ENCODE data around the gene RNU4-1.

The RNU4-1 gene

DNA sequence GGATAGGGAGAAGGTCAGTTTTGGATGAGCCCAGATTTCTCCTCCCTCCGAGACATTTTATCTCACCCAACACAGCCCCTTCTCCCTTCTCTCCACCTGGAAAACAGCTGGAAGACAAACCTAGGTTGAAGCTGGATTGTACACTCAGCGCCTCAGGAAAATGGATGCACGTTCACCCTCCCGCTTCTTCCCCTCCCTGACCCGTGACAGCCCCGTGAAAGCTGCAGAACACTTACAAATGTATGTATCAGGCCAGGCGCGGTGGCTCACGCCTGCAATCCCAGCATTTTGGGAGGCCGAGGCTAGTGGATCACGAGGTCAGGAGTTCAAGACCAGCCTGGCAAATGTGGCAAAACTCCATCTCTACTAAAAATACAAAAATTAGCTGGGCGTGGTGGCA lies 5.5 kb downstream of the RNU4-1 start:
- DNase-seq: no peak

DNA sequence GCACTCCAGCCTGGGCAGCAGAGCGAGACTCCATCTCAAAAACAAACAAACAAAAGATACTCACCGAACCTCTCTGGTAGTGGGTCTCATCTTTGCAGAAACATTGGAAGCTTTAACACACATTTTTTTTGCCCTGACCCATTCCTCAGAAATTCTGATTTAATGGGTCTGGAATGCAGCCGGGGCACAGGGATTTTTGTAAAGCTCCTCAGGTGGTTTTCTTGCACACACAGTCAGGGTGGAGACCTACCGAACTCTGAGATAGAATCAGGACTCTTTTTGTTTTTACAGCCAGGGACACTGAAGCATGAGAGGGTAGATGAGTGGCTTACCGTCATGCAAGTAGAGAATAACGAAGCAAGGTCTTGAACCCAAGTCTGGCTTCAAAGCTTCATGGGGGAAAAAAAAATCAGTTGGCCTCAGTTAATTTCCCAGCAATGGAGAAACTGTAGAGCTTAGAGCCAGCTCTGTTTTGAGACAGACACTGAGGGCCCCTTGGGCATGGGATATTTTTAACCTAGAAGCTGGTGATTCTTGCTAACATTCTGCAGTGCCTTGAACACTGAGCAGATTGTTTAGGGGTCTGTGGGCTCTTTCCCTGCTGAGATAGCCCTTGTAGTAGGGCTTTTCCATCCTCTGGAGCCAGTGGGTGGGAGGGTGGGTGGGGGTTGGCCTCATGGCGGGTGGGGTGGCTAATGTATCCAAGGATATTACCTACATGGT lies 6.1 kb downstream of the RNU4-1 start:
- no peak for DNase-seq

DNA sequence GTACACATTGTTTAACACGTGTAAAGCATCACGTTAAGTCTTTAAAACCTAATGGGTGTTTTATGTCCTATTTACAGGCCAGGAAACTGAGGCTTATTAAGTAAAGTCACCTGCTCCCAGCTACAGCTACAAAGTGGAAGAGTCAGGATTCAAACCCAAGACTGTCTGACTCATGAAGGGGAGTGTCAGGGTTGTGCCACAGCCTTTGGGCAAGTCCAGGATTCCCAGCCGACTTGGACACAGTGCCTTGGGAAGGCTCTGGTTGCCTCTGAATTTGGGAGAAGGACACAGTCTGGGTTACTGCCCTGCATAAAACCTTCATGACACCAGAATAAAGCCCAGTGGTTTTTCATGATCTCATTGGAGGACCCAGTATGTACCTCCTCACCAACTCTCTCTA lies 8.7 kb downstream of the RNU4-1 start:
- no peak for DNase-seq

DNA sequence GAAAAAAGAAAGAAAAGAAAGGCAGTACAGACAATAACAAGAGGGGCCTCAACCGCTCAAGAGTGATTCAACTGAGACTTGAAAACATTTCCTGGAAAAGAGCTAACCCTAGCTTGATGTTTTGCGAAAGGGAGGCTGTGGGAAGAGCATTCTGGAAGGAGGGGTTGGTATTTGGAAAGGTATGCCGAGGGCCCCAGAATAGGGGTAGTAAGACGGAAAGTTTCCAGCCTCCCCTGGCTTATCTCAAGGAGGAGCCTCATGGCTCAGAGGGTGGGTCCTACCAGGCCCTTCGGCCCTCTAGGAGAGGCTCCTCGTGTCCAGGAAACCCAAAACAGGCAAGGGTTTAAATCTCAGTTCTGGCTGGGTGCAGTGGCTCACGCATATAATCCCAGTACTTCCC lies 9.7 kb downstream of the RNU4-1 start:
- no peak for DNase-seq

DNA sequence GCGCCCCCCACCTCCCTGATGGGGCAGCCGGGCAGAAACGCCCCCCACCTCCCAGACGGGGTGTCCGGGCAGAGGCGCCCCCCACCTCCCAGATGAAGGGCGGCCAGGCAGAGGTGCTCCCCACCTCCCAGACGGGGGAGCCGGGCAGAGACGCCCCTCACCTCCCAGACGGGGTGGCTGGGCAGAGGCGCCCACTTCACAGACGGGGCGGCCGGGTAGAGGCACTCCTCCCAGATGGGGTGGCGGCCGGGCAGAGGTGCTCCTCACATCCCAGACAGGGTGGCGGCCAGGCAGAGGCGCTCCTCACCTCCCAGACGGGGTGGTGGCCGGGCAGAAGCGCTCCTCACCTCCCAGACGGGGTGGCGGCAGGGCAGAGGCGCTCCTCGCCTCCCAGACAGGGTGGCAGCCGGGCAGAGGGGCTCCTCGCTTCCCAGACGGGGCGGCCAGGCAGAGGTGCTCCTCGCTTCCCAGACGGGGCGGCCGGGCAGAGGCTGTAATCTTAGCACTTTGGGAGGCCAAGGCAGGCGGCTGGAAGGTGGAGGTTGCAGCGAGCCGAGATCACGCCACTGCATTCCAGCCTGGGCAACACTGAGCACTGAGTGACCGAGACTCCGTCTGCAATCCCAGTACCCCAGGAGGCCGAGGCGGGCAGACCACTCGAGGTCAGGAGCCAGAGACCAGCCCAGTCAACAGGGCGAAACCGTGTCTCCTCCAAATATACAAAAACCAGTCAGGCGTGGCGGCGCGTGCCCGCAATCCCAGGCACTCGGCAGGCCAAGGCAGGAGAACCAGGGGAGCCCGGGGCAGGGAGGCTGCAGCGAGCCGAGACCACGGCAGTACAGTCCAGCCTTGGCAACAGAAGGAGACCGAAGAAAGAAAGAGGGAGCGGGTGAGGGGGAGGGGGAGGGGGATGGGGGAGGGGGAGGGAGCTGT lies 14.6 kb downstream of the RNU4-1 start:
- no peak for DNase-seq

DNA sequence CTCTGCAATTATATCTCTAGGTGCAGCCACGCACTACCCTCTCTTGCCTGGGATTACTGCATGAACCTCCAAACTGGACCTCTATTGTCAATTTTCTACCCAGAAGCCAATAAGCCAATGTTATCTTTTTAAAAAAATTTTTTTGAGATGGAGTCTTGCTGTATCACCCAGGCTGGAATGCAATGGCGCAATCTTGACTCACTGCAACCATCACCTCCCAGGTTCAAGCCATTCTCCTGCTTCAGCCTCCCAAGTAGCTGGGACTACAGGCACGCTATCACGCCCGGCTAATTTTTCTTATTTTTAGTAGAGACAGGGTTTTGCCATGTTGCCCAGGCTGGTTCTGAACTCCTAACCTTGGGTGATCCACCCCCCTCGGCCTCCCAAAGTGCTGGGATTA lies 16.3 kb downstream of the RNU4-1 start:
- DNase-seq: no peak

DNA sequence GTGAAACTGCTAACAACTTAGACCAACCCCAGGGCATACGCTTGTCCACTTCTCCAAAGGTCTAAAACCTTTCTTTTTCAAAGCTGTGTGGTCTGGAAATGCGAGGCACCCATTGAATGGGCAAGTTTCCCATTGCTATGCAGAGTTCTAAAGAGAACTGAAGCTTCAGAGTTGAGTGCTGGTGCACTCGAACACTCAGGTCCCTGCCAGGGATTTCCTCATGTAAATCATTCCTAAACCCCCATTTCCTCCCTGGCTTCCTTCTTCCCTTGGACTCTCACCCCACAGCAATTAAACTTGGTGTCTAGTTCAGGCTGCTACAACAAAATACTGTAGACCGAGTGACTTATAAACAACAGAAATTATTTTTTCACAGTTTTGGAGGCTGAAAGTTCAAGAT lies 25.3 kb downstream of the RNU4-1 start:
- no peak for DNase-seq

DNA sequence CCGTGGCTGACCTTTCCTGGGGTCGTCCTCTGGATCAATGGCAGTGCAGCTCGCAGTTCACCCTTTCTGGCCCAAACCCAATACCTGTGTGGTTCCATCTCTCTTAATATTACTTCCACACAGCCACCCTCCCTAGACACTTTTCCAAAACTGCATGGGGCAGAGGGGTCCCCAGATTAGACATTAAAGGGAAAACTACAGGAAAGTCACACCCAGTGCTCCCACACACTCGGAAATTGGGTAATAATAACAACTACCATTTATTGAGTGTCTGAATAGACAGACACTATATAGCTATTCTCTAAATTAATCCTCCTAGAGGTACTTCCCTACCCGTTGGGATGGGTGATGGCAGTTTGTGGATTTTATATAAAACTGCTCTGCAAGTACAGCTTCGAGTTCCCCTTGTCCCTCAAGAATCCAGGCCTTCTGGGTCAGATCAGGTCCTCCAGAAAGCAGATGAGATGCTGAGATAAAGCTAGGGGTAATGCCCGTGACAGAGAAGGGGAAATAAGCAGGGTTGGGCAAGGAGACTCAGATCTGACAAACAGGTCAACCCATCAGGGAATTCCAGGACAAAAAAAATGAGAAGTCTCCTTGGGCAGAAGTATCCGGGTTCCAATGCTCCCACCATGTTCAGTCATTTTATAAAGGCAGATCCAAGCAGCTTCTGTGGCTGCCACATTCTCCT lies 26.7 kb downstream of the RNU4-1 start:
- DNase-seq: no peak

DNA sequence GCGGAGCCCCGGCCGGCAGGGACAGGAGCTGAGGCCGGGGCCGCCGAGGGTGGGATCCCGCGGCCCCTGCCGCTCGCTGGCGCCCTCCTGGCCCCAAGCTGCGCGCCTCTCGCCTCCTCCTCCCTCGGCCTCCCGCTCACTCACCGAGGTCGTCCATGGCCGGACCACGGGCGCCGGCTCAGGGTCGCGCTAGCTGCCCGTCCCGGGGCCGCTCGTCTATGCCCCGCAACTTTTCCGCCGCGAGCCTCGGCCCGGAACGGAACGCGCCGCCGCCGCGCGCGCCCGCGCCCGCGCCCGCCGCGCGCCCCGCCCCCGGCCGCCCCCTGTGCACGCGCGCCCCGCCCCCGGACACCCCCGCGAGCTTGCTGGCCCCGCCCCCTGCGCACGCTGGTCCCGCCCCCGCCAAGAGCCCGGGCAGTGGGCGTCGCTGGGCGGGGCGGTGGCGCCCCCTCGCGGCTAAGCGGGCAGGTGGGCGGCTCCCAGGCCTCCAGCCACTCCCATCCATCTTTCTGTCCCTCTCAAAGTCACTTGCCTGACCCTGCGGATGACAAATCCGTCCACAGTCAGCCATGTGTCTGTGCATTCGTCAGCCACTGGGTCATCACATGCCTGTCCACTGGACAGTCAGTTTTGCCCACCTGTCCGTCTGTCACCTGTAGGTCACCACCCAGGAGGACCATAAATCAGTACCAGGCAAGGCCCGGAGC lies 27.4 kb downstream of the RNU4-1 start, which contains the start of gene PXN:
Gene PXN, minus strand, starts transcription at position 258 of the 707 bp plus-strand sequence. Its CDS starts 101 bp downstream, at position 157.
- DNase-seq: peak; percentile 88

DNA sequence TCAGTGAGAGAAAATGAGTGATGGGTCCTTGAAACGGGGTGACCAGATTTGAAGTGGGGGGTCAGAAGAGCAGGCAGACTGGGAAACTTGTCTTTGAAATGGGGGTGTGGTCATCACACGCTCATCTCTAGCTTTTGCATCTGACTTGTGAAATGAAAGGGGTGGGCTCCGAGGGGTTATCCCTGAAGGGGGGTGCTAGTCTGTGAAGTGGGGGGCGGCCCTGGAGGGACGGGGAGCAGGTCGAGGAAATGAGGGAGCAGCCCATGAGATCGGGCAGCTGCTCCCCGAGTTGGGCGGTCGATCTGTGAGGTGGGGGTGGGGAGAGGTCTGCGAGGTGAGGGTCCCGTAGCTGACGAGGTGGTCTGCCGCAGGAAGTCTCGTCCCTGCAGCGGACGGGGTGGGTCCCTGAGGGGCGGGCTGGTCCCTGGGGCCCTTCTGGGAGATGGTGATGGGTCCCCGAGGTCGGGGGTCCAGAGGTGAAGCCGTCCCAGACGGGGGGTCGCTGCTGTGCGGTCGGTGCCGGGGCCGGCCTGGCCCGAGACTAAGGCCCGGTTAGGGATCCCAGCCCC lies 28.0 kb downstream of the RNU4-1 start:
- no peak for DNase-seq

DNA sequence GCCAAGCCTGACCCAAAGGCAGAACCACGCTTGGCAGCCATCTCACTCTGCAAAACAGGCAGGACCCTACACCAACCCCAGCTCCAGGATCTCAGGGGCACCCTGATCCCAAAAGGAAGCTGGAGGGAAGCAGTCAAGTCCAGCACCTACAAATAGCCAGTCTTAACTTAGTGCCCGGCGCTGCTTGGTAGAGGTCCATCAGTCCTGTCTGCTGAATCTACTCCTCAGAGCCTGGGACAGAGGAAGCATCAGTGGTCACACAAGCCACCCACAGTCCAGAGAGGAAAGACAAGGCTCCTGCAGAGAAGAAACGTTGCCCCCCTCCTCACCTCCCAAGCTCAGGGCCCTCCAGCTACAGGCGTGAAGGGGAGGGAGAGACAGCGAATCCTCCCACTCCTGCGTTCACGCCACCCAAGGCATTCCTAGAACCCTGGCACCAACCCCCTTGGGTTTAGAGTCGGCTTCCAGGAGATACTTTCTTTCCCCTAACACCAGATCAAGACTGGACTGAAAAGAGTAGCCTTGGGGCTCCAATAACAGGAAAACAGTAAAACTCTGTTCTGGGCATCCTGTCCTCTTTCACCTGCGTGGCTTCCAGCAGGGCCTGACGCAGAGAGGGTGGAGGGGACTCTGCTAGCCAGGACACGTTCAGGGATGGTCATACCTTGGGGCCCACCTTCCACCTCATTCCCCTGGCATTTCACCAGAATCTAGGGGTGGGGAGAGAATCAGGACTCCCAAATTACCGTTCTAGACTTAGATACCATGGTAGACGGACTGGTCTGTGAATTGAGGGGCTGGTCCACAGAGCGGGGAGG lies 28.7 kb downstream of the RNU4-1 start:
- no peak for DNase-seq

DNA sequence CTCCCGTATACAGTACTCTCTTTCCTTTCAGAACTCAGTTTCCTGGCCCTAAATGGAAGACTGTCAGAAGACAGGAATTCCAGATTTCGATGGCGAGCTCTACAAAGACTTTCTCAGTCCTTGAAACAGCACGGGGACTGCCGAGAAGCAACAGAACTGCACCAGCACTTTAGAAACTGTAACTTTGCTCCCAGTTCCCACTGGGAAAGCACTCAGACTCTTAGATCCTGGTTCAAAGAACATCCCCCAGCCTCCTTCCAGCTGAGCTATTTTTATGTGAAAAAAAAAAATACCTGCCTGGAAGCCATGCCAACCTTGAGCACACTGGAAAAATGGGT lies 29.3 kb downstream of the RNU4-1 start:
- no peak for DNase-seq

DNA sequence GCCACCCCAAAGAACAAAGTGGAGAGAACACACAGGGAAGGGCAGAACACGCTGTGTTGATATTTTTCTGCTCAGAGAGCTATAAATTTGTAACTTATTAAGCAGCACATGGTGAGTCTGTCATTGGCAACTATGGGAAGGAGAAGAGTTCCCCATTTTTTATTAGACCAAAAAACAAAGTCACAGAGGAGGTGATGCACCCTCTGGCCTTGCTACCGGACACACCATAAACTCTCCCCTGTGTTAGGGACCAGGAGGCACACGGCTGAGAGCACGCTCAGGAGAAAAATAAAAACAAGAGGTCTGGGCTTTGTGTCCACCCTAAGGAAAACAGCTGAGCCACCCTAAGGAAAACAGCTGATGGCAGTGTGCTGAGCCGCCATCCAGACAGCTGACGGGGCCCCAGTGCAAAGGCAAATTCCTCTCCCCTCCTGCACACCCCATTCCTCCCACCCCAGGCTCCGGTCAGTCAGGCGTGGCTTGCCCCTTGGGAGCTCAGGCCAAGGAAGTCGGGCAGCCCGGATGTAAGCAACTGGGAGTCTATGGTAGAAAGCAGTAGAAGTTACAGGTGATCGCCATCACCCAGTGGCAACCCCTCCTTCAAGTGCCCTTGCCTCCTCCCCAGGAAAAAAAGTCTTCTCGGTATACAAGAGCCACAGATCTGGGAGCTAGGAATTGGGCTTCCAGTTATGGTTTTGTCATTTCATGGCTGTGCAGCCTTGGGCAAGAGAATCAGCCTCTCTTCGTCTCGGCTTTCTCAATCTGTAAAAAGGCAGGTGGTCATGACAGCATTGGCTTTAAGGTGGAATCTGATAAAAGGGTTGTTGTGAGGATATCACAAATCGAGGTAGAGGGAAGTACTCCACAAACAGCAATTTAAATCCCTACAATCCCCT lies 29.9 kb downstream of the RNU4-1 start:
- no peak for DNase-seq

DNA sequence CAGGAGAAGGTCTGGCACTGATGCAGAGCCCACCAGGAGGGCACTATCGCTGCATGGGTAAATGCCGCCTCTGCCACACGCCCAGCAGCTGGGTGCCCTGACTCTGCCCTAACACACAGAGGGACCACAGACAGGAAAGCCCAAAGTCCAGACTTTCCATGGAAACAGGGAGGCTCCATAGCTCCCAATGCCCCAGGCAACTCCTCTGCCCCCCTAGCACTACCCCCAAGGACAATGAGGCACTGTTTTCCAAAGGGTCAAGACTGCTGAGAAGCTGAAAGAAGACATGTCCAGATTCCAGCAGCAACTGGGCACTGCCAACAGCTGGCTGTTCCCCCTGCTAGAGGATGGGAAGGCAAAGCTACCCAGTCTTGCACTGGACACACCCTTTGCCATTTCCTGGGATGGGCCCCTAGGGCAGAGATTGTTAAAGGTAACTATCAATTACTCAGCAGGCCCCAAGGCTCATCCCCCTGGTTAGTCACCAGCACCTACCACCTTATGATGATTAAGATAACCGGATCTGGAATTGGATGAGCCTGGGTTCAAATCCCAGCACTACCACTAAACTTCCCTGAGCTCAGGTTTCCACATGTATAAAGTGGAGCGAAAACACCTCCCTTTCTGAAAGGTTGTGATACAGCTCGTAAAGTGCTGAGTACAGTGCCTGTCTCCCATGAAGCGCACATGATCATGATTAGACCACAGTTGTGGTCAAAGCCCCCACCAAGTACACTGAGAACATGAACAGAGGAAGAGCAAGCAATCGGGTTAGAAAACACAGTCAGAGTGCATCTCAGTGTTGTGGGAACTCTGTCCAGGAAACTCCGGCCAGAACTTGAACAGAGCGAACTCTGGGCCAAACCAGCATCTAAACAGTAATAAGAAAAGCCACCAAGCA lies 30.8 kb downstream of the RNU4-1 start:
- no peak for DNase-seq

DNA sequence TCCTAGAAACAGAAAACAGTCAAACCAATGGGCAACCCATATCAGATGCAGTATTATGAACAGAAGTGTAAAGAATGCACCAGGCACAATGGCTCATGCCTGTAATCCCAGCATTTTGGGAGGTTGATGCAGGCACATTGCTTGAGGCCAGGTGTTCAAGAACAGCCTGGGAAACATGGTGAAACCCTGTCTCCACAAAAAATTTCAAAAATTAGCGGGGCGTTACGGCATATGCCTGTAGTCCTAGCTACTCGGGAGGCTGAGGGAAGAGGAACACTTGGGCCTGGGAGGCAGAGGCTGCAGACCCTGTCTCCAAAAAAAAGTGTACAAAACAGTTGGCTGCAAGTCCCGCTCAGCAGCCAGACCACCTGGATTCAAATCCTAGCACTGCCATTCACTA lies 32.4 kb downstream of the RNU4-1 start:
- no peak for DNase-seq

DNA sequence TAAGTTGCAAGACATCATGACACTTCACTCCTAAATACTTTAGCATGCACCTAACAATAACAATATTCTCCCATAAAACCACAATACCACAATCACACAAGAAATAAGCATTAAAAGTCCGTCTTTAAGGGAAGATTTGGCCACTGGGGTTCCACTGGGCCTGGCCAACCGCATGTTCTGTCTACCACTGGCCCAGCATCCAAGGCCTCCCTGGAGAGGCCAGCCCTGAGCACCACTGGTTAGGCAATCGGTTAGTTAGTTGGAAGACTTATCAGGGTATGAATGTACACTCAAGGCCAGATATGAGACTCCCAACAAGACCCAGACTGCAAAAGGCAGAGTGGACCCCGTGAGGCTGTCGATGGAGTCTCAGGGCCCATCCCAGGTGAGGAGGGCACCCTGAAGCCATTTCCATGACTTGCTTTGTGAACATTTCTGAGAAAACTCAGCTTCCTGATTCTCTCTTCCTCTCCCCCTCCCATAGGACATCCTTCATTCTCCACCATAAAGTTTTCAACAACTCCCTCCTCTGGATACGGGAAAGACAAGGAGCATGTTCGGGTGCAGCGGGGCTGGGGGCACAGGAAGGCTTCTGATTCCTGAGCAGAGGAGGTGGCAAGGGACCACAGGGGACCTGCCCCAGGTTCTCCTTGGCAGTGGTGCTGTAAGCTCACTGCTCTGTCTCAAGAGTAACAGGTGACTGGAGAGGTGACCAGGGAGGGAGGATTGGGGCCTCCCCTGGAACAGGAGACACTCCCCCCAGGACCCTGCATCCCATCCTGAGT lies 33.4 kb downstream of the RNU4-1 start:
- no peak for DNase-seq

DNA sequence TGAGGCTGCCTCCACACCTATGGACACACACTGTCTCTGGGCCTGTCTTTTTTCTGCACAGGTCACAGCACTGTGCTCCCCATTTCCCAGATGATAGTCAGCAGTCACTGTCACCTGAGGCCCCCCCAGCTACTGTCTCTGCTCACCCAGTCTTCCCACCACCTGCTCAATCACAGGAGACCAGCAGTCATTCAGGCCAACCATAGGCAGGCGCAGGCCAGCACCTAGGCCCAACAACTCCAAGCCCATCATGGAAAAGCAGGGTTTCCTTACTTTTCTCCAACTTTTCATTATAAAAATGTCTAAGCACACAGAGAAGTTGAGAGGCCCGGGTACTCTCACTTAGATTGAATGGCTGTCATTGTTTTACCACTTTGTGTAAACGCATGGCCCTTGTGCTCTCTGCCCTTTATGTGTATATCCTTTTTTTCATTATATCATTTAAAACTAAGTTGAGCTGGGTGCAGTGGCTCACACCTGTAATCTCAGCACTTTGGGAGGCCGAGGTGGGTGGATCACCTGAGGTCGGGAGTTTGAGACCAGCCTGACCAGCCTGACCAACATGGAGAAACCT lies 34.6 kb downstream of the RNU4-1 start:
- DNase-seq: no peak

Measured in activated CD4-positive, alpha-beta T cell treated with anti-CD3 and anti-CD28 coated beads for 1 hour (primary cell).